Right lobe of liver (tissue), 4 donors: ENCODE data around the gene AGAP3.

Experiments
- CTCF ChIP-seq, 4 donors: fragments of 200-600 bp in 3 of 4; fragments of 450-650 bp in 1 of 4; IDR thresholded peaks; one replicate each; pipeline versions ENCODE4 v1.5.1 to v1.8.0; 2016 to 2022; ENCODE audit warnings: antibody characterized with exemption in 4 of 4, mild to moderate bottlenecking in 2 of 4
- POLR2A ChIP-seq: fragments of 450-650 bp; IDR thresholded peaks from one replicate; pipeline ENCODE4 v1.6.1; 2017; ENCODE audit warnings: antibody characterized with exemption, mild to moderate bottlenecking
- donor health status: DM: no; HTN: no; CAD: no.
- donor health status: DM: no; HTN: no; CAD: no.
- donor health status: DM: no; HTN: yes; CAD: no.

GRCh38 chr7:151146761-151147160, 60.5 kb downstream of the AGAP3 start:
- TF ChIP-seq CTCF (IDR thresholded peaks at IDR 0.05) (no peak), POLR2A (no peak)
